ENCODE measurements around the gene FCRLA. TPM values are rescaled to one million over a fixed set of nuclear protein-coding genes. Genes with fewer than 3 reads are reported as not detected.

FCRLA gene
- total RNA-seq, 1 donor from 2014 or later: 0.32 TPM

- no peak for ATAC-seq
- Histone ChIP-seq H3K27me3 (no peaks in the 10 kb centered on the region), H3K9me3 (no peaks in the 10 kb centered on the region), H3K36me3 (peaks cover 4% of the 10 kb centered on the region), H3K4me1 (peaks cover 15% of the 10 kb centered on the region), H3K27ac (no peak overlapping the region), H3K4me3 (no peak overlapping the region)
- DNase-seq: no peak
- intact Hi-C loops (cut with DNase I): no loop called here
- TF ChIP-seq CTCF (IDR thresholded peaks at IDR 0.05): peak; percentile 56
These were observed 56.6 kb downstream of the FCRLA start for GRCh38 chr1:161763522-161764098.

Other genes with a start within 250 kb of the FCRLA start
- 140 TPM for gene FCGR2A, start 201.8 kb upstream of the FCRLA start, total RNA-seq
- 10.9 TPM for gene HSPA6, start 182.7 kb upstream of the FCRLA start, total RNA-seq
- gene FCGR3A, start 157.4 kb upstream of the FCRLA start, total RNA-seq: 112 TPM
- gene FCGR3B, start 76.1 kb upstream of the FCRLA start, total RNA-seq: 18.9 TPM
- 30.7 TPM for gene FCGR2B, start 44.1 kb upstream of the FCRLA start, total RNA-seq
- gene FCRLB, start 14.3 kb downstream of the FCRLA start, total RNA-seq: 2.0 TPM
- 19.3 TPM for gene DUSP12, start 42.6 kb downstream of the FCRLA start, total RNA-seq
- 32.0 TPM for gene ATF6, start 59.1 kb downstream of the FCRLA start, total RNA-seq